HuH-7.5 (cell line): ENCODE data around the gene PPIF.
A peak's percentile ranks its signal among the peaks of the same experiment; 100 is the strongest.

Experiments
- DNase-seq: peaks from one replicate; pipeline ENCODE4 v3.0.0; 2011; ENCODE audit warnings: low spot score

Gene PPIF

GRCh38 chr10:79374312-79375191 is 27.3 kb downstream of the PPIF start:
- DNase-seq: peak; percentile 63

DNA sequence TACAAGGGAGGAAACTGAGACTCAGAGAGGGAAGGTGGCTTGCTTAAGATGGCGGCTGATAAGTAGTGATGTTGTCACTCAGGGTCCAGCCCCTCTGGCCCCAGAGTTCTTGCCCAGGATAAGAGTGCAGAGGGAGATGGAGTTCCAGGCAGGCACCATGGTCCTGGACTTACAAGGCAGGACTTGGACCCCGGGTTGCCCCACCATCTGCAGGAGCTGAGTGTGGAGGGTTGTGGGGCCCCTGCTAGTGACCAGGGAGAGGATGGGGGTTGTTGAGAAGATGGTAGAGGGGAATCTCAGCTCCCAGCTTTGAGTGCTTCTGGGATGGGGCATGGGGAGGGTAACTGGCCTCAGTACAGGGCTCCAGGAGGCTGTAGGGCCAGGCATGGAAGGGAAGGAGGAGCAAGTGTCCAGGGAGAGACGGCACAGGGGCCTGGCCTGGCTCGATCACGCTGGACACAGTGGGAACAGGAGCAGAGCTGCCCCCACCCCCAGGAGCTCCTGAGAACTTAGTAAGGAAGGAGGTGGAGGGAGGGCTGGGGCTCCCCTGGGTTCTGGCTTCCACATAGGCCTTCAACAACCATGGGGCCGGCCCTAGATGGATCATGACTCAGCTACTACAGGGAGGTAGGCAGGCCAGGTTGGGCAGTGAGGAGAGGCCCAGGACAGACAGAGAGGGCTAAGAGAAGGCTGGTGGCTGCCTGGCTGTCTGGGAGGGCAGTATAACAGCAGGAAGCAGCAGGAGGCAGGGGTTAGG is 28.2 kb downstream of the PPIF start:
- no peak for DNase-seq

DNA sequence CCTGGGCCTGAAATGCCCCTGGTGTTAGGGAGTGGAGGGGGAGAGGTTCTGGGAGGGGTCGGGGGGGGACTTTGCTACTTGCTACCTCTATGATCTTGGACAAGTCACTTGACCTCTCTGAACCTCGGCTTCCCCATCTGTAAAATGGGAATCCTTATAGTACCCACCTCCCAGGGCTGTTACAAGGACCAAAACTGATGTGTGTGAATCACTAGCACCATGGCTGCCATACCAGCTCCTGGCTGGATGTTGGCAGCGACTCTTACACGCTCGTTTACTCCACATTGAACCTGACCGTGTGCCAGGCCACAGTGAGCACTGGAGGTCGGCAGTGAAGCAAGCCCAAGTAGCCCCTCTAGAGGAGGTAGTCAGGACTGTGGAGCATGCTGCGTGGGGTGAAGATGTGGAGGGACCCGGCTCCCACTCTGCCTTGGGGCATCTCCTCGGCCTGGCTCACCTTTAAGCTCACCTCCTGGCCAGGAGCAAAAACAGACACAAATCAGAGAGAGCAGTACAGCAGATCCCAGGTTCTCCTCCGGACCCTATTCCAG is 28.9 kb downstream of the PPIF start:
- no peak for DNase-seq

GRCh38 chr10:79376751-79377556 is 29.7 kb downstream of the PPIF start:
- DNase-seq: no peak

DNA sequence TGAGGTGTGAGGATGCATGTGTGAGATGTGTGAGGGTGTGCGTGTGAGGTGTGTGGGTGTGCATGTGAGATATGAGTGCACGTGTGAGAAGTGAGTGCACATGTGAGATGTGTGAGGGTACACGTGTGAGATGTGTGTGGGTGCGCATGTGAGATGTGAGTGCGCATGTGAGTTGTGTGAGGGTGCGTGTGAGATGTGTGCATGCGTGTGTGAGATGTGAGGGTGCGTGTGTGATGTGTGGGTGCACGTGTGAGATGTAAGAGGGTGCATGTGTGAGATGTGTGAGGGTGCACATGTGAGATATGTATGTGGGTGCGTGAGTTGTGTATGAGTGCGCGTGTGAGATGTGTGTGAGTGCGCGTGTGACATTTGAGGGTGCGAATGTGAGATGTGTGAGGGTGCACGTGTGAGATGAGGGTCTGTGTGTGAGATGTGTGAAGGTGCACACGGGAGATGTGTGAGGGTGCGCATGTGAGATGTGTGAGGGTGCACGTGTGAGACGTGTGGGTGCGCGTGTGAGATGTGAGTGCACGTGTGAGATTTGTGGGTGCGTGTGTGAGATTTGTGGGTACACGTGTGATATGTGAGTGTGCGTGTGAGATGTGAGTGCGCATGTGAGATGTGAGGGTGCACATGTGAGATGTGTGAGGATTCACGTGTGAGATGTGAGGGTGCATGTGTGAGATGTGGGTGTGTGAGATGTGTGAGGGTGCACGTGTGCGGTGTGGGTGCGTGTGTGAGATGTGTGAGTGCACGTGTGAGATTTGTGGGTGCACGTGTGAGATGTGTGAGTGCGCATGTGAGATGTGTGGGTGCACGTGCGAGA is 30.5 kb downstream of the PPIF start:
- no peak for DNase-seq

- no peak for DNase-seq
These were observed 31.0 kb downstream of the PPIF start for GRCh38 chr10:79378383-79378646.

DNA sequence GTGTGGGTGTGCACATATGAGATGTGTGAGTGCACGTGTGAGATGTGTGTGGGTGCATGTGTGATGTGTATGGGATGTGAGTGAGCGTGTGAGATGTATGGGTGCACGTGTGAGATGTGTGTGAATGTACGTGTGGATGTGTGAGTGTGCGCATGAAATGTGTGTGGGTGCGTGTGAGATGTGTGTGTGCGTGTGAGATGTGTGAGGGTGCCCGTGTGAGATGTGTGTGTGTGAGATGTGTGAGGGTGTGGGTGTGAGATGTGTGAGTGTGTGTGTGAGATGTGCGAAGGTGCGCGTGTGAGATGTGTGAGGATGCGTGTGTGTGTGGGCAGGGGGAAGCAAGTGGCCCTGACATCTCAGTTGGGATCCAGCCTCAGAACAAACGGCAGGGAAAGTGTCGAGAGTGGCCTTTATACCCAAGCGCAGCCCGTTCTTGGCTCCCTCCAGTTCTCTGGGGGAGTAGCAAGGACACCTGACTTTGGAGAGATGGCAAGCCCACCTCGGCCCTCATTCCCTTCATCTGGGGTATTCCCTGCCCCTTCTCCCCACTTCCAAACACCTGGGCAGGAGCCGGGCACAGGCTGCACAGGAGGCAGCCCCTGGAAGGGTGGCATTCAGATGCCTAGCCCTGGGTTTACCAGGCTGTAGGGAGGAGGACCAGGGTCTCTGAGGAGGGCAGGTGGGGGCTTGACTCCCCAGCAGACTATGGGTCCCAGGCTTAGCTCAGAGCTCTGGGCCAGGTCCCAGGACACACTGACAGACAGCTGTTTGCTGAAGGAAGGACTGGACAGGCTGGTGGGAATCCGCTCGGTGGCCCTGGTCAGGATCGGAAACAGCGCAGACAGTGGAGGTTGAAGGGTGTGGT is 31.6 kb downstream of the PPIF start:
- DNase-seq: no peak

DNA sequence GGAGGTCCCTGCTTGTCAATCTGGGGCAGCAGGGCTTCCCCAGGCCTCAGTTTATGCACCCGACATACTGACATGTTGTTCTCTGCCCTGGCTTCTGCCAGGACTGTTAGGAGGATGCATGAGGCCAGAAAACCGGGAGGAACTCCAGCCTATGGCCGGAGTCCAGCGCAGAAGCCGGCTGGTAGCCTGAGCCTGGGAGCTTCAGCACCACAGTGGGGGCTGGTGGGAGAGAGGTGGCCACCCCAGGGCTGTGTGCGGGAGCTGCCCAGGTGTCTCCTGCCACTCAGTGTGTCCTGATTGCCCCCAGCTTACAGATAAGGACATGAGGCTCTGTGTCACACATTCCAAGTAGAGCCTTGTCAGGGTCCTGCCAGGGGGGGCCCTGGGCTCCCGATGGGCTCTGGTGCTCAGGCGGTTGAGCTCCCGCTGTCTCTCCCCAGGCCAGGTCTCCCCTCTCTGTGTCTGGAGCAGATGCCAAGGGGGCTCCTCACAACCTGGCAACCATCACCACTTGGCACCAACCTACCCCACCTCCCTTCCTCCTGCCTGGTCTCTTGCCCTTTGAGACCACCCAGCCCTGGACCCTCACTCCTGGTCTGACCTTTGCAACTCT is 32.3 kb downstream of the PPIF start:
- DNase-seq: no peak

DNA sequence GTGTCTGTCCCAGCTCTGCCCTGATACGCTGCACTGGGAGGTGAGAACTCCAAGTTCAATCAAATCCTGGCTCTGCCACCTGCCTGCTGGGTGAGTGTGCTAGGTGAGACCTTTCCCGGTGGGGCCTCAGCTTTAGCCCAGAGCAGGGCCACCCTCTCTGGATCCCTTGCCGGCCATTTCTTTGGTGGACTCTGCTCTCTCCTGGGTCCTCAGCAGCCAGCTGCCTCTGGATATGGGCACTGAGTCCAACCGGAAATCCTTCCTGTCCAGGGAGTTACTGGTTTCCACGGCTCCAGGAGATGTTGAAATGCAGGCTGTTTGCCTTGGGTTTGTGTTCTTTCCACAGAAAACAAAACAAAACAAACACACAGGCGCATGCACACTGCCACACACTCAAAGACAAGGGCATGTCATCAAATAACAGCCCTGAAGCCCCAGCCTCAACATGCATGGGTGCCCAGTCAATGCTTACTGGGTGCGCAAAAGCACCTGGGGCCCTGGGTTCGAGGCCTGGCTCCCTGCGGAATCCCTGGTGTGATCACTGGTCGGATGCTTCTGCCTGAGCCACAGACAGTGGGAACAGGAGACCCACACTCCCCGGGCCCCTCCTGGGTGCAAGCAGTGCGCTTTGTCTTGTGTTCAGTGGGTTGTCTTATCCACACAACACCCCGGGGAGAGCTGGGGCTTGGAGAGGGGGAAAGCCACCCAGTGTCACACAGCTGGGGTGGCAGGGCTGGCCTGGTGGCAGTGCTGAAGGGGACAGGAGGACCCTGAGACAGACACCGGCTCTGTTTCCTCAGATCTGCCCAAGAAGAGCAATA is 33.1 kb downstream of the PPIF start:
- no peak for DNase-seq

- DNase-seq: no peak
These were observed 33.9 kb downstream of the PPIF start for GRCh38 chr10:79380946-79381721.

- peak; percentile 55 for DNase-seq
These were observed 34.5 kb downstream of the PPIF start for GRCh38 chr10:79381804-79382221.

DNA sequence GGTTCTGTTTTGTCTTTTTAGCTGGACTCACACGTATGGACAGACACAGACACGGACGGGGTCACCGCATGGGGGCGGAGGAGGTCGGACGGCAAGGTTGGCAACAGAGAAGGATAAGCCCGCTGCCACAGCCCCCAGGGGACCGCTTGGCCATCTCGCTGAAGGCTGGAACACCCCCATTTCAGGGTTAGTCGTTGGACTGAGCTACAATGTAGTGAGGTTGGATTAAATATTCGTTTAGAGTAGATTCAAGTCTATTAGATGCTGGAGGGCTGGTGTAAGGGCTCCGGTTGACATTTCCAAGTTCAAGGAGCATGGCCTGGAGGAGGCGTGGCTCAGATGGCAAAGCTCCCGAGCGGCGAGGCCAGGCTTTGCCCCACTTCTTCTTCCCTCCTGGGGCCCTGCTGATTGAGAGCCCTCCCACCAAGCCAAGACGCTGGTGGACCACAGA is 35.2 kb downstream of the PPIF start:
- DNase-seq: no peak

DNA sequence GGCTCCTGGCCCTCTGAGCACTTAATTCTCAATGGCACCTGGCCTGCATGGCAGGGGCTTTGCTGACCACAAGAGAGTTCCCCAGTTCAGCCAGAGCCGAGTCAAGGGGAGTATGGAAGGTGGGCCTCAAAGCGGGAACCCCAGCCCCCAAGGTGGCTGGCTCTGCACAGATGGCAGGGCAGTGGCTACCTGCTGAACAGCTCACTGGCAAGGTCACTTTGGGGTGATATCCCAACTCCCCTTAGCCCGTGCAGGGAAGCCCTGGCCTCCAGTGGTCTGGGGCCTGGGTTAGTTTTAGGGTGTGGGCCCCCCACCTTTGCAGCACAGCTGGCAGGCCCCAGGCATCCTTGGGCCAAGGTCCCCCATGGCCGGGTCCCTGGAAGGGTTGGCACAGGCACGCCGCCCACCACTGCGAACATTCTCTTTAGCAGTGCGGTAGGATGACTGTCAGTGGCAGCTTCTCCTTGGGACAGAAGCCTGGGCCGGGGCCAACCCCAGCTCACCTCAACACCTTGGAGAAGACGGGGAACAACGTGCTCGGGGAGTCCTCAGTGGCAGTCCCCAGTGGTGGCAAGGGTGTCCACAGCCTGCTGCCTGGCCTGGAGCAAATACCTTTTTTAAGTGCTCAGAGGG is 36.8 kb downstream of the PPIF start:
- no peak for DNase-seq

- no peak for DNase-seq
These were observed 37.6 kb downstream of the PPIF start for GRCh38 chr10:79384773-79385391.

GRCh38 chr10:79385392-79385795 is 38.1 kb downstream of the PPIF start:
- DNase-seq: no peak

DNA sequence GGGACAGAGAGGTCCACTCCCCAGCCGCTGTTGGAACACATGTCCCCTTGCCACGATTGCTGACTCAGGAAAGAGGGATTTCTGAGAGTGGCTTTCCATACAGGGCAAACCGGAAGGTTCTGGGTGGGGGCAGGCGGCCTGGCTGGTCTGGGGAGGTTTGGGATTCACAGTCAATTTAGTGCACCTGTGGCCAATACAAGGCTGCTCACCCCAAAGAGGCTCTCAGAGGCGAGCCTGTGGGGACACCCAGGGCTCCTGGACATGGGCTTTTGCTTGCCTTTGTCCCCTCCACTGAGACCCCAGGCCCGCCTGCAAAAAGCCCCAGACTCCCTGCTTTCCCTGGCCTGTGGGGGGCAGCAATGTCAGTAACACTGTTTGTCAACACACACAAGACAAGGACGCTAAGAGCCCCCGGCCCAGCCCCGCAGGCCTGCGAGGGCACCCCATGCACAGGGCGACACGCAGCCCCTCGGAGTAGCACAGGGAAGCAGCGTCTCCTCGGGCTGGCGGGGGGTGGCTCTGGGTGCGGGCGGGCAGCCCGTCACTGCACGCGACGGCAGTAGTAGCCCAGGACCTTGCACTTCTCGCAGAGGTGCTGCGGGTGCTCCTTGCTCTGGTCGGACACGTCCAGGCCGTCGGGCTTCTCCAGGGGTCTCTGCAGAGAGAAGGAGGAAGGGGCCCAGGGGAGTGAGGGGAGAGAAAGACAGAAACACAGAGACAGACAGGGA is 38.7 kb downstream of the PPIF start:
- no peak for DNase-seq
